Prostate gland (tissue), 2 donors: Measurements from ENCODE around the gene MGRN1.

Experiments used
- CTCF ChIP-seq, 4 experiments: fragments of 200-600 bp in 2 of 4; fragments of 450-650 bp in 2 of 4; sonication (generic) in 2 of 4; IDR thresholded peaks; 1 replicate in 3 of 4; 2 replicates in 1 of 4; pipeline ENCODE4 v1.5.1; 2016 to 2019; ENCODE audit warnings: antibody characterized with exemption in 4 of 4, mild to moderate bottlenecking in 2 of 4, moderate library complexity in 2 of 4
- POLR2A ChIP-seq: fragments of 450-650 bp; IDR thresholded peaks from one replicate; pipeline ENCODE4 v1.6.1; 2016; ENCODE audit warnings: antibody characterized with exemption, mild to moderate bottlenecking
- POLR2AphosphoS5 ChIP-seq: sonication (generic); formaldehyde crosslinking; IDR thresholded peaks from one replicate; pipeline ENCODE4 v1.6.1; 2017; ENCODE audit warnings: antibody characterized with exemption

DNA sequence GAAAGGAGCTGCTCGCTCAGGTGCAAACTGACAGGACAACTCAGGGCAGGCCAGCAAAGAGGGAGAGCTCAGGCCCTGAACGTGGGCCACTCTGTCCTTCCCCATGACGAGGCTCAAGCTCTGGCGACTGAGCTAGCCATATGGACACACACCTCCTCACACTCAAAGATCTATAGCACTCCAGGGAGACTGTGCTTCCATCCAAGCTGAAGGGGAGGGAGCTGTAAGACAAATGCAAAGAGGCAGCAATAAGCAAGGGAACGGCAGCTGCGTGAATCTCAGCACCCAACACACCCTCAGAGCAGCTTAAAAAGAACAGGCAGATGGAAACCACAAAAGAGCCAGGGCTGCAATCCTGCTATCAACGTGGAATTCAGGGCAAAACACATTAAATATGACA lies 82.2 kb downstream of the MGRN1 start:
- TF ChIP-seq CTCF (IDR thresholded peaks at IDR 0.05), result no peak
- no peak for TF ChIP-seq POLR2A
- TF ChIP-seq POLR2AphosphoS5, result no peak
